ENCODE measurements around the gene TXNDC8. TPM values are rescaled to one million over a fixed set of nuclear protein-coding genes. Genes with fewer than 3 reads are reported as not detected.

Gene TXNDC8
- total RNA-seq, 1 donor from 2014 or later = not detected

DNA sequence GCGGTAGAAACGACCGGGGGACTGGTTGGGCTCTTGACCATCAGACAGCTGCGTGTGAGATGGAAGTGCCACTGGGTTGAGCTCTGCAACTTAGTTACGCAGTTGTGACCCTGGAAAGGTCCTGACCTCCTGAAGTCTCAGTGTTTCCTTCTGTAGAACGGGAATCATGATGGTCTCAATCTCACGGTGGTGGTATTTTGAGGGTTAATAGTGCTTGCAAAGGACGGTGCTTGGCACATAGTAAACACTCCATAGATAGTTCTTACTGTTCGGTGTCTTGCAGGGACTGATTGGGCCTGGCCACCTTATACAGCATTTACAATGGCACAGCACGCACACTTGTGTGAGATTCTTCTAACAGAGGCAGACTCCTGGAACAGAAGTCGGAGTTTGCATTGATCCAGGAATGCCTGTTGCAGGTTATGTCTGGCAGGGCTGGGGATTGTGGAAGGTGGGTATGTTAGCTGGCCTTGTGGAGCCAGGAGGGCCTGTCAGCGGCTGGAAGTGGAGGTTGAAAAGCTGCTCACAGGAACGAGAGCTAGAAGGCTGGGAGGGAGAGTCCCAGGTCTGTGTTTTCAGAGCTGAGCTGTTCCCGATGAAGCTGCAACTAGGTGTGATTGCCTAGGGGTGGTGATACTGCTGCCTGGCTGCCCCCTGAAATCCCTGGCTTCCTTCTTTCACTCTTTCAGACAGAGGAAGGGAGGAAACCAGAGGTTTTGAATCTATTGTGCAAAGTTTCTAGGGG is 80.4 kb downstream of the TXNDC8 start:
- no peaks in the 10 kb centered on the region for H3K27me3 Mint-ChIP-seq (ENCODE audit: low read depth)
- H3K27ac Mint-ChIP-seq (ENCODE audit: unreplicated experiment) = peak overlapping the region; percentile 93
- peak overlapping the region; percentile 96 for H3K4me3 Mint-ChIP-seq
- no peaks in the 10 kb centered on the region for H3K36me3 Mint-ChIP-seq (ENCODE audit: low read depth)
- TF ChIP-seq, protein P1, sequence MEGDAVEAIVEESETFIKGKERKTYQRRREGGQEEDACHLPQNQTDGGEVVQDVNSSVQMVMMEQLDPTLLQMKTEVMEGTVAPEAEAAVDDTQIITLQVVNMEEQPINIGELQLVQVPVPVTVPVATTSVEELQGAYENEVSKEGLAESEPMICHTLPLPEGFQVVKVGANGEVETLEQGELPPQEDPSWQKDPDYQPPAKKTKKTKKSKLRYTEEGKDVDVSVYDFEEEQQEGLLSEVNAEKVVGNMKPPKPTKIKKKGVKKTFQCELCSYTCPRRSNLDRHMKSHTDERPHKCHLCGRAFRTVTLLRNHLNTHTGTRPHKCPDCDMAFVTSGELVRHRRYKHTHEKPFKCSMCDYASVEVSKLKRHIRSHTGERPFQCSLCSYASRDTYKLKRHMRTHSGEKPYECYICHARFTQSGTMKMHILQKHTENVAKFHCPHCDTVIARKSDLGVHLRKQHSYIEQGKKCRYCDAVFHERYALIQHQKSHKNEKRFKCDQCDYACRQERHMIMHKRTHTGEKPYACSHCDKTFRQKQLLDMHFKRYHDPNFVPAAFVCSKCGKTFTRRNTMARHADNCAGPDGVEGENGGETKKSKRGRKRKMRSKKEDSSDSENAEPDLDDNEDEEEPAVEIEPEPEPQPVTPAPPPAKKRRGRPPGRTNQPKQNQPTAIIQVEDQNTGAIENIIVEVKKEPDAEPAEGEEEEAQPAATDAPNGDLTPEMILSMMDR (conservative IDR thresholded peaks at IDR 0.05) = no peak
- no peaks in the 10 kb centered on the region for H3K9me3 Mint-ChIP-seq
- H3K4me1 Mint-ChIP-seq = peaks cover 47% of the 10 kb centered on the region
- no peak for DNase-seq (ENCODE audit: low read depth, low spot score)

DNA sequence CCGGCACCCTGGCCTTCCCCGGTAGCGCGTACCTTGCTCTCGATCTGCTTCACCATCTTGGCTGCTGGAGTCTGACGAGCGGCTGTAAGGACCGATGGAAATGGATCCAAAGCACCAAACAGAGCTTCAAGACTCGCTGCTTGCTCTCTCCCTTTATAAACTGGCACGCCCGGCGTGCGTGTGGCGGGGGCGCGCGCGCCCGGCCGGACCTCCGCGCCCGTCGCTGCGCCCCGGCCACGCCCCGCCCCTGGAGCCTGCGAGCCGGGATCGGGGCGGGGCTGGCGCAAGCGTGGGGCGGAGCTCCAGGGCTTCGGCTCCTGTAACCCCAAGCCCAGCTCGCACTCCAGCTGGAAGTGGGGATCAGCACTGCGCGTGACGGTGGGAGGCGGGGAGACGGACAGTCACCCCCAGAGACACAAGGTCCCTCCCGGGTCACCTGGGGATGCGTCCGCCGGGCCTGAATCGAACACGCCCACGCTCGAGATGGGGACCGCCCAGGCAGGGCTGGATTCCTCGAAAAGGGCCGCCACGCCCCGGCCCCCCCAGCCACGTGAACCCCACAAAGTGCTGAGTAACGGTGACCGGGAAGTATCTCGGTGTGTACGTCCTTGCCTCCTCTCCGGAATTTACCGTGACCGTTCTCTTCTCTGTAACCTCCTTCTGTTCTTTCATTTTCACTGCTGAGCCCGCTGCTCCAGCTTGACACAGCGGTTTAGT is 81.1 kb downstream of the TXNDC8 start, which contains the start of gene TXN:
TXN (minus strand) TSS at position 128 of the 717 bp plus-strand sequence; CDS start at position 56, 72 bp downstream.
- H3K4me1 Mint-ChIP-seq = peaks cover 49% of the 10 kb centered on the region
- DNase-seq (ENCODE audit: low read depth, low spot score) = peak; percentile 75
- TF ChIP-seq, protein P1 (conservative IDR thresholded peaks at IDR 0.05) = no peak
- no peaks in the 10 kb centered on the region for H3K36me3 Mint-ChIP-seq (ENCODE audit: low read depth)
- H3K27me3 Mint-ChIP-seq (ENCODE audit: low read depth) = no peaks in the 10 kb centered on the region
- H3K4me3 Mint-ChIP-seq = peak within 1 kb of the TSS; percentile 96
- no peaks in the 10 kb centered on the region for H3K9me3 Mint-ChIP-seq
- peak within 1 kb of the TSS; percentile 98 for H3K27ac Mint-ChIP-seq (ENCODE audit: unreplicated experiment)

DNA sequence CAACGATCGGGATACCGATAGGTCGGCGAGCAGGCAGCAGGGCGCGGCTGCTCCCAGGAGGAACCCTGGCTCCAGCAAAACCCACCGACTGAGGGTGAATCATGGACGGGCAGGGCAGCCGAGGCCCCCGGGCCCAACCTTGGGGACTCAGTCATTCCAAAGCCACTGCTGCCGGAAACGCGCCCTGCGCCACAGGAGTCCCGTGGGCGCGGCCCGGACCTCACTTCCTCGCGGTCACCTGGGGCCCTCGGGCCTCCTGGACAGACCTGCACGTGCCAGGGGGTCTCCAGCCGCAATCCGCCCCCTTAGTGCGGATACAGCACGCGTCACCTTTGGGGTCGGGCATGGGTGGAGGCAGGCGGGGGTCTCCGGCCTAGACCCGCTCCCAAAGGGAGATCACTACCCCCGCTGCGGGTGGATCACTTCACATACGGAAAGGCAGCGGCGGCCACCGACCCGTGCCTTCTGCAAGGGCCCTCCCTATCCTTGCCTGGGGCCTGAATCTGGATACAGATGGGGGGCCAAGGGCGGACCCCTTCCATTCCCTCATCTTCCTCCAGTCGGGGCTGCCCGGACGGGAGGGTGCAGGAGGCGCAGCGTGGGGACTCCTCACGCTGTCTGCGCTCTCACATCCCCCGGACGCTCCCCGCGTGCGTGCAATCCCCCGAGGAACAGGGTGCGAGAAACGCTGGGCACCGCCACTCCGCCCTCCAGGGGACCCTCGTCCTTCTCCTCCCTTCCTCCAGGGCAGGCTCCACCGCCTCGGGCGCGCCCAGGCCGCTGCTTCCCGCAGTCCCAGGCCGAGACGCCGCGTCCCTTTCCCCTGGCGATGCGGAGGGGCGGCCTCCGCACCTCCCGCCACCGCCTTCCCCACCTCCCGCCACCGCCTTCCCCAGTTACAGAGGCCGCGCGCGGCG is 81.9 kb downstream of the TXNDC8 start:
- Mint-ChIP-seq H3K4me3 (peak overlapping the region; percentile 96), H3K27me3 (ENCODE audit: low read depth) (no peaks in the 10 kb centered on the region)

DNA sequence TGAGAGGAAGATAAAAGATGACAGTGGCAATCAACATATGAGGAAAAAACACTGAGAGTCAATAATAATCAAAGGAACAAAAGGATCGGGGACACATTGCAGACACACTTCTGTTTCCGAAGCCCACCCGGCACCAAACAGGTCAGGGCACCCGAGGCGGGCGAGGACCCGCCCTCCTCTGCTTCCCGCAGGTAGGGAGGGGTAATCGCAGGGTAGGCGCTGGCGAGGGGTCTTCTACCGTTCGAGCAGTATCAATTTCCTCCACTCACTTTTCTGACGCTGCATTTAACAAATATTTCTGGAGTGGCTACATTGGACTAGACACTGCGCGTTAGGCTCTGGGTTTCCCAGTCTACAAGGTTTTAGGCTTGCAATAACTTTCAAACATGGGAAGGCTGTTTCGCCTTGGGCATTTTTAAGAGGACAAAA is 82.6 kb downstream of the TXNDC8 start:
- peak overlapping the region; percentile 96 for H3K4me3 Mint-ChIP-seq
- H3K4me1 Mint-ChIP-seq = peaks cover 54% of the 10 kb centered on the region
- DNase-seq (ENCODE audit: low read depth, low spot score) = no peak
- H3K9me3 Mint-ChIP-seq = no peaks in the 10 kb centered on the region
- no peaks in the 10 kb centered on the region for H3K27me3 Mint-ChIP-seq (ENCODE audit: low read depth)
- H3K36me3 Mint-ChIP-seq (ENCODE audit: low read depth) = no peaks in the 10 kb centered on the region
- H3K27ac Mint-ChIP-seq (ENCODE audit: unreplicated experiment) = peak overlapping the region; percentile 54
- TF ChIP-seq, protein P1 (conservative IDR thresholded peaks at IDR 0.05) = no peak

More for the DNA sequence above, 81.9 kb downstream of the TXNDC8 start:
- peaks cover 54% of the 10 kb centered on the region for H3K4me1 Mint-ChIP-seq
- no peaks in the 10 kb centered on the region for H3K36me3 Mint-ChIP-seq (ENCODE audit: low read depth)
- H3K27ac Mint-ChIP-seq (ENCODE audit: unreplicated experiment) = peak overlapping the region; percentile 98
- no peaks in the 10 kb centered on the region for H3K9me3 Mint-ChIP-seq
- DNase-seq (ENCODE audit: low read depth, low spot score) = peak; percentile 19
- TF ChIP-seq, protein P1 (conservative IDR thresholded peaks at IDR 0.05) = no peak

DNA sequence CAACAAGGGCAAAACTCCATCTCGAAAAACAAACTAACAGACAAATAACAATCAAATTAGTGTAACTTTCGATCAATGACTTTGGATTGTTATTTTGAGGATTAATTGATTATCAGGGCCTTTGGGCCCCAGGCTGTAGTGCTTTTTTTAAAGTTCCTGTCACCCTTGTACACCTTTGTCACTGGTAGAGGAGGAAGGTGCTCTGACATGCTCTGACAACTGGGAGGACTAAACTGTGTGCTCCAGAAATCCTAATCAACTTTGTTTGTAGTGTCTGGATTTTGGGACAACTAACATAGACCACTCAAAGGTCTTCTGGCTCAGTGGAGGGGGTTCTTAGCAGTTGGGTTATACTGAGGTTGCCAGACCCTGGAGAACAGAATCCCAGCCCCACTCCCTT is 83.2 kb downstream of the TXNDC8 start:
- H3K4me3 Mint-ChIP-seq = peak overlapping the region; percentile 96
- peaks cover 54% of the 10 kb centered on the region for H3K4me1 Mint-ChIP-seq
- H3K9me3 Mint-ChIP-seq = no peaks in the 10 kb centered on the region
- H3K36me3 Mint-ChIP-seq (ENCODE audit: low read depth) = no peaks in the 10 kb centered on the region
- H3K27me3 Mint-ChIP-seq (ENCODE audit: low read depth) = no peaks in the 10 kb centered on the region
- peak overlapping the region; percentile 3 for H3K27ac Mint-ChIP-seq (ENCODE audit: unreplicated experiment)
- TF ChIP-seq, protein P1 (conservative IDR thresholded peaks at IDR 0.05) = no peak
- no peak for DNase-seq (ENCODE audit: low read depth, low spot score)
